GM21360 (cell line): Measurements from ENCODE around the gene TMEM17.

Source experiments
- ATAC-seq: cut with Tn5 transposase; IDR thresholded peaks from one replicate; pipeline ENCODE4 v1.9.1; 2021; ENCODE audit warnings: mild to moderate bottlenecking, moderate library complexity; ENCODE audit not compliant: unreplicated experiment

The TMEM17 gene

DNA sequence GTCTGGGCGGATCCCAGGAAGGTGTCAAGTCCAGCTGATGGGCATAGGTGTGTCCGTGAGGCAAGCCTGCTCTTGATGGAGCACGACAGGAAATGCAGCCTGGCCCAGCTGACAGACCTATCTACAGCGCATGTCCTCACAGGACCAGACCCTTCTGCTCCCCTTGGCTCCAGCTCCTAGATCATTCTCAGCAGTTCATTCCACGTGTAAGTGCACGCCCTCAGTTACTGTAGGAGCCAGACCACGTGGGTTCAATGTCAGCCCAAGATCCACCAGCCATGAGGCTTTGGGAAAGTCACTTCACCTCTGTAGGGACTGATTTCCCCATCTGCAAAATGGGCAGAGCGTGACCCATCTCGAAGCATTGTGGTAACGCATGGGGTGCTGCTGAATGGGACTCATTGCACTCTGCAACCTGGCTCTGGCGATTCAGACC is 47.8 kb downstream of the TMEM17 start:
- ATAC-seq, result no peak

DNA sequence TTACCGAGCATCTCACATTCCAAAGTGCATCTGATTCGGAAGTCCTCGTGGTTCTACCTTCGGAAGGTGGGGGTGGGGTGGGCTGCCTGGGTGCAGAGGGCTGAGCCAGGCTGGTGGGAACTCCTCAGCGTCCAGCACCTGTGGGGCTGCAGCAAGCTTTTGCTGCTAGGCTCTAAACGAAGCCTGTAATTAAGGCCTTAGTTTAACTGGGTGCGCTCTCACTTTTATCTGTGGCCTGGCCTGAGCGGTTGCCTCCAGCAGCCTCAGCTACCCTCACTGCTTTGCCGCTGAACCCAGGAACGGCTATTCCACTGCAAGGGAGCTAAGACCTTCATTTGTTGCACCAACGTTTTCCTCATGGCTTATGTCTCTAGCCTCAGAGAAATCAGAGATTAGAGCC is 48.4 kb downstream of the TMEM17 start:
- no peak for ATAC-seq

DNA sequence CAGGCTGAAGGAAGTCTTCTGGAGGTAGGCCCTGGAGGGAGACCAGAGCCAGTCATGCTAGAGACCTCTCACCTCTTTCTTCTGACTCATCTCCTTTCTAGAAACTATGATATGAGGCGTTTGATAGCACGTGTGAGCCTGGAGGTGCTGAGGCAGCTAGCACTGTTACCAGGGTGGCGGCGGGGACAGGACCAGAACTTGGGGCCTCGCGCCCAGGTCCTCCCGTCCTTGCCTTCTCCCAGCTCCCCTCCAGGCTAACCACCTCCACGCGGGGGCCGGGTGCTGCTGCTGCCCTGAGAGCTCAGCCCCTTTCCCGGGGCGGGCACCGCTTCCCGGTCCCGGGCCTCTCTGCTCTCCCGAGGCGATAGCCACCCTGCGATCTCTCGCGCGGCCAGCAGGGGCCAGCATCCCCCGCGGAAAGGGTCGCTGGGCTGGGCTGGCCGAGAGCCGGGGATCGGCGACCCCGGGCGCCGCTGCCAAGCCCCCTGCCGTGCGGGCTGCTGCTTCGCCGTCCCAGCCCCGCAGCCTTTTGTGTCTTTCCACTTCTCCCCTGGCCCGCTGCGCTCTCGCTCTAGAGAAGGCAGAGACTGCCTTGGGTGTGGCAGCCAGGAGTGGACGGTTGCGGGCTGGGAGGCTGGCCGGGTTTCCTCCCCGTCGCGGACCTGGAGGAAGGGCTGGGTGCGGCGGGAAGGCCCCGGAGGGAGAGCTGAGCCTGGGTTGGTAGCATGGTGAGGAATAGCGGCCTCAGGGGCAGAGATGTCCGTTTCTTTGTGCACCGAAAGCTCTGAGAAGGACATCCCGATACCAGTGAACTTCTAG is 49.1 kb downstream of the TMEM17 start:
- peak; percentile 82 for ATAC-seq

DNA sequence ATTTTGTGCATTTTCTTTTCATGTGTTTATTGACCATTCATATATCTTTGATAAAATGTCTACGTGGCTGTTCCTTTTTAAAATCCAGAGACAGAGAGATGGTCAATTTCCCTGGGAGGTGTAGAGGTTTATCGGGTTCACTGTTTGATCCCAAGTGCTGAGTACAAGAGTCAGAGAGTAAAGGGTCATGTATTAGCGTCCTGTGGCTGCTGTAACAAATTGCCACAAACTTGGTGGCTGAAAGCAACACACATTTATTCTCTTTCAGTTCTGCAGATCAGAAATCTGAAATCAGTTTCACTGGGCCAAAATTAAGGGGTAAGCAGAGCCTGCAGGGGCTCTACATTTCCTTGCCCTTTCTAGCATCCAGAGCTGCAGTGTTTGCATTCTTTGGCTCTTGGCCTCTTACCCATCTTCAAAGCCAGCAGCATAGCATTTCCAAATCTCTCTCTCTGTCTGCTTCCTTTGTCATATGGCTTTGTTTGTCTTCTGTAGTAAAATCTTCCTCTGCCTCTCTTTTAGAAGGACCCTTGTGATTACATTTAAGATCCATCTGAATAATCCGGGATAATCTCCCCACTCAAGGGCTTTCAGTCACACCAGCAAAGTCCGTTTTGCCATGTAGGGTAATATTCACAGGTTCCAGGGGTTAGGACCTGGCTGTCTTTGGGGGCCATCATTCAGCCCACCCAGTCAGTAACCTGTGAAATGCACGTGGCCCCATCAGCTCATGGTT is 49.9 kb downstream of the TMEM17 start:
- no peak for ATAC-seq

DNA sequence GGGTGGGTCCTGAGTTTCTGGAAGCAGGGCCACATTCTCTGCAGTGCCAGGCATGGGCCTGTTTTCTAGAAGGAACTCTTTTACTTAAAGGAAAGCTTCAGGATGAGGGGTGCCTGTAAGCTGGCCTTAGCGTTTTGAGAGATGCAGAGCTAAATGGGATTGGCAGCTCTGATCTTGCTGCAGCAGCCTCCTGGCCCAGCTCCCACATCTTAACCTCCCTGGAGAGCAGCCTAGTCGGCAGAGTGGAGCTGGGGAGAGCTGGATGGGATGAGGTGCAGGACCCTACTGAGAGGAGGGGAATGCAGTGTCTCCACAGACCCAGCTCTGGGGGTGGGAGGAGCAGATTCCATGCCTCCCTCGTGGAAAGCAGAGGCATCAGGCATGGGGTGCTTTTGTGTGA is 52.0 kb downstream of the TMEM17 start:
- no peak for ATAC-seq

DNA sequence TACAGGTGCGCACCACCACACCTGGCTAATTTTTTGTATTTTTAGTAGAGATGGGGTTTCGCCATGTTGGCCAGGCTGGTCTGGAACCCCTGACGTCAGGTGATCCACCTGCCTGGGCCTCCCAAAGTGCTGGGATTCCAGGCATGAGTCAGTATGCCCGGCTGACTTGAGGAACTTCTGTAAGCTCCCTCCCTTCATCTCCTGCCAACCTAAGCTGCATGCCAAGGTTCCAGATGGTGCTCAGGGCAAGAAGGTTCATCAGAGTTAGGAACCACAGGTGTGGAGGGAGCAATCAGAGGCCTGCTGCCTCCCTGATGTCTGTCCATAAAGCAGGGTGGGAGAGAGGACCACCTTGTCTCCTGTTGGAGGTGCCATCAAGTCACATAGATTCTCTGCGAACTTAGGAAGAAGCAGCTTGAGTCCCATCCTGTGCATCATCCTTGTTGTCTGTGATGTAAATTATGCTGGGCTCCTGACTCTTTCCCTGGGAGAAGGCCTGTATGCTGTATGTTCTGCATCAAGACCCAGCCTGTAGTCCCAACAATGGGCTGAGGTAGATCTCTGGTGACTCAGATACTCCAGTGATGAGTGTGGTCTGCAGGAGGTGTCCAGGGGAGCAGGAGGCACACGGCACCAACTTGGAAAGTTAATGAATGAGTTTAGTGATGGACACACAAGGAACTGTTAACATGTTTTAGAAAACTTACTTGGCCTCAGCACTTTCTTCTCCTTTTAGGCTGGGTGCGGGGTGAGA is 53.1 kb downstream of the TMEM17 start:
- no peak for ATAC-seq

DNA sequence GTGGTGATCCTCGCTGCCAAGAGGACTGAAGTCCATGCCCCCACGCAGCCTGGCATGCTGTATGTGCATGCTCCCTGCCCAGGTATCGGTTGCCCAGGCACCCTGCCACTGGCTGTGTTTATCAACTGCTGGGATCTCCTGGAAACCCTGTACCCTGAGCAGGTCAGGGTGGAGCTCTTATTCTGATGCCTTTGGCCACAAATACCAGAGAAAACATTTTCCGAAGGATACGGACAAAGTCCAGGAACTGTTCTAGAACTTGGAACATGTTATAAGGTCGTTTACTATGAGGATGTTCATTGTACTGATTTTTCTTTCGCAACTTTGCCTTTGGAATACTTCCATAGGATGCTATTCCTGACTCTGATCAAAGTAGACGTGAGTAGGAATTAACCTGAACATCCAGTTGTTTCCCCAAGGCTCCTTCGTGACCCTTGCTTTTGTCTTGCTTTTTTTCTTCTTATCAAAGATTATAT is 55.2 kb downstream of the TMEM17 start:
- no peak for ATAC-seq
